Astrocyte (in vitro differentiated cells and primary cell): ENCODE results near the gene SYTL4. TPM values are rescaled to one million over a fixed set of nuclear protein-coding genes. Genes with fewer than 3 reads are reported as not detected.
A peak's percentile ranks its signal among the peaks of the same experiment; 100 is the strongest.

ENCODE experiments used
- DNase-seq: peaks from one replicate; pipeline ENCODE4 v3.0.0-alpha.2; 2010; ENCODE audit warnings: low read depth
- FAIRE-seq: peaks from 2 replicates; lab custom pipeline; 2011; peaks lifted over from hg19 to GRCh38; lab: Jason Lieb, UNC
- H2AFZ ChIP-seq: 2 replicates; pipeline ENCODE4 v1.6.0; 2012; ENCODE audit warnings: low read depth, low read length, inconsistent platforms
- H3K27ac ChIP-seq: 2 replicates; pipeline ENCODE4 v1.5.1; 2011; ENCODE audit warnings: low read depth, low read length, inconsistent platforms
- H3K27me3 ChIP-seq: 2 replicates; pipeline ENCODE4 v1.6.0; 2011; ENCODE audit warnings: low read length, inconsistent platforms; ENCODE audit not compliant: insufficient read depth
- H3K36me3 ChIP-seq: 2 replicates; pipeline ENCODE4 v1.5.1; 2011; ENCODE audit warnings: low read length, inconsistent platforms; ENCODE audit not compliant: insufficient read depth
- H3K4me1 ChIP-seq: 2 replicates; pipeline ENCODE4 v1.5.1; 2011; ENCODE audit warnings: low read length, inconsistent platforms; ENCODE audit not compliant: insufficient read depth
- H3K4me2 ChIP-seq: 2 replicates; pipeline ENCODE4 v1.6.0; 2012; ENCODE audit warnings: low read length, inconsistent platforms
- H3K4me3 ChIP-seq: 2 replicates; pipeline ENCODE4 v1.5.1; 2011; ENCODE audit warnings: low read depth, mild to moderate bottlenecking, low read length, inconsistent platforms; ENCODE audit not compliant: insufficient read depth
- H3K79me2 ChIP-seq: 2 replicates; pipeline ENCODE4 v1.6.0; 2012; ENCODE audit warnings: mild to moderate bottlenecking, low read length, inconsistent platforms; ENCODE audit not compliant: insufficient read depth
- H3K9ac ChIP-seq: 2 replicates; pipeline ENCODE4 v1.6.0; 2012; ENCODE audit warnings: mild to moderate bottlenecking, low read length, inconsistent platforms
- H3K9me3 ChIP-seq: 2 replicates; pipeline ENCODE4 v1.5.1; 2012; ENCODE audit warnings: low read depth, mild to moderate bottlenecking, low read length, inconsistent platforms; ENCODE audit not compliant: insufficient read depth
- H4K20me1 ChIP-seq: 2 replicates; pipeline ENCODE4 v1.6.0; 2012; ENCODE audit warnings: low read length, inconsistent platforms; ENCODE audit not compliant: insufficient read depth
- H3K27ac Mint-ChIP-seq: one replicate; pipeline ENCODE4 v1.8.0; 2021; ENCODE audit warnings: mild to moderate bottlenecking, mixed read lengths; ENCODE audit not compliant: unreplicated experiment
- H3K27me3 Mint-ChIP-seq: one replicate; pipeline ENCODE4 v1.8.0; 2021; ENCODE audit warnings: low read depth, mixed read lengths; ENCODE audit not compliant: unreplicated experiment
- H3K36me3 Mint-ChIP-seq: one replicate; pipeline ENCODE4 v1.8.0; 2021; ENCODE audit warnings: low read depth, mixed read lengths; ENCODE audit not compliant: unreplicated experiment
- H3K4me1 Mint-ChIP-seq: one replicate; pipeline ENCODE4 v1.8.0; 2021; ENCODE audit warnings: low read depth, mixed read lengths; ENCODE audit not compliant: unreplicated experiment
- H3K4me3 Mint-ChIP-seq: one replicate; pipeline ENCODE4 v1.8.0; 2021; ENCODE audit warnings: mild to moderate bottlenecking, moderate library complexity, mixed read lengths; ENCODE audit not compliant: unreplicated experiment
- H3K9me3 Mint-ChIP-seq: one replicate; pipeline ENCODE4 v1.8.0; 2021; ENCODE audit warnings: mild to moderate bottlenecking, mixed read lengths; ENCODE audit not compliant: unreplicated experiment
- CTCF ChIP-seq: IDR thresholded peaks from 2 replicates; pipeline ENCODE4 v1.5.1; 2011; ENCODE audit warnings: low read depth, mild to moderate bottlenecking, inconsistent platforms, low read length, moderate library complexity; ENCODE audit not compliant: insufficient read depth
- EZH2 ChIP-seq: IDR thresholded peaks from 2 replicates; pipeline ENCODE4 v1.6.1; 2012; ENCODE audit warnings: mild to moderate bottlenecking, low read length, inconsistent platforms; ENCODE audit not compliant: insufficient read depth
- total RNA-seq: library from RNA; stranded (reverse); gene quantifications from 2 replicates; pipeline ENCODE4 v1.2.1, GENCODE V29; 2021

Gene SYTL4
- total RNA-seq, 1 donor from 2014 or later: 3.3 TPM

DNA sequence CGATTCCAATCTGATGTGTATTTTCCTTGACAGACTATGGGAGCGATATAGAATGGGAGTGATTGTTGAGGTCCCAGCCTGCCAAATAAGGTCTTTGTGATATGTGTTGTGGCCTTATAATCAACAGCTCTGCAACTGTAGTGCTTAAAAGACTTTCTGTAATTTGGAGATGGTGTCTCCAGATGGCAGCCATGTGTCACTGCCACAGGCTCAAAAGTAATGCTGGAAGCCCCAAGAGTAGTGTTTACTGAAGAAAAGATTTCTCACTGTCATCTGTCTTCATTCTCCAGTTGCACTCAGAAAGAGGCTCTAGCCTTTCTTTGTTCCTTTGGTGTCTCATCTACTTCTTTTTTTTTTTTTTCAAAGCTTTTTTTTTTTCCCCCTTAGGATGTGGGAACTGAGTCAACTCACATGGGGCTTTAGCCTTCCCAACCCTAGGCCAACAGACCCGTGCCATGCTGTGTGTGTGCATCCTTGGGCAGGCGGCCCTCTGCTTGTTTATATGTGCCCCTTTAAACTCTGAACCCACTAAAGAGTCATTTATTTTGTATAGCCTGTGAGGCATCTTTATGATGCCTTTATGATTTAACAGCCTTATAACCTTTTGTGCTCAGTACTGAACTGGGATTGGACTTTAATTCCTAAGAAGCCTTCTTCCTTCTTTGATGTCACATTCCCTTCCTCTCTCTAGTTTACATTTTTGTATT lies 72.3 kb downstream of the SYTL4 start:
- Histone ChIP-seq H4K20me1 (no peaks in the 10 kb centered on the region), H3K4me1 (no peaks in the 10 kb centered on the region), H3K27ac (no peak overlapping the region), H3K27me3 (no peaks in the 10 kb centered on the region), H2AFZ (no peak overlapping the region), H3K9me3 (no peaks in the 10 kb centered on the region), H3K79me2 (no peaks in the 10 kb centered on the region), H3K4me3 (no peak overlapping the region), H3K36me3 (no peaks in the 10 kb centered on the region), H3K4me2 (no peak overlapping the region), H3K9ac (no peak overlapping the region)
- DNase-seq (no peak), FAIRE-seq (peak; percentile 97)
- Mint-ChIP-seq H3K27ac (no peak overlapping the region), H3K27me3 (no peaks in the 10 kb centered on the region), H3K9me3 (no peaks in the 10 kb centered on the region), H3K4me1 (peaks cover 8% of the 10 kb centered on the region), H3K4me3 (no peak overlapping the region), H3K36me3 (no peaks in the 10 kb centered on the region)
- TF ChIP-seq CTCF: no peak

DNA sequence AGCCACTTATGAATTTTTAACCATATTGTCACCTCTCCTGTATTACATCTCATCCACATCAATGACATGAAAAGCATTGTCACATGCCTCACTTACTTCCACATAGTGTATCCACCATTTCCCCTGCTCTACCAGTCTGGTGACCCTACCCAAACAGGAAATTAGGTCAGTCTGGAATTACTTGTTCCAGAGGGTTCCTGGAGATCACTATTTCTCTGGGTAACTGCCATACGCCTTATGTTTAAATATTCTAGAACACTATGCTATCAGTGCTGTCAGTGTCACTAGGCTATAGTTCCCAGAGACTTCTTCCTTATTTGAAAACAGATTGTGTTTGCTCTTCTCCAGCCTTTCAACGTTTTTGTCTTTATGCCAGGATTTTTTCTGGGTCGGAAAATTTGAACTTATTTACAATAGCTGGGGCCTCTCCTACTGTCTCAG lies 73.0 kb downstream of the SYTL4 start:
- Histone ChIP-seq H3K27me3 (no peaks in the 10 kb centered on the region), H3K36me3 (no peaks in the 10 kb centered on the region), H3K27ac (no peak overlapping the region), H3K4me3 (no peak overlapping the region), H4K20me1 (no peaks in the 10 kb centered on the region), H3K4me2 (peak overlapping the region; percentile 15), H3K9me3 (no peaks in the 10 kb centered on the region), H2AFZ (no peak overlapping the region), H3K79me2 (no peaks in the 10 kb centered on the region), H3K9ac (no peak overlapping the region), H3K4me1 (no peaks in the 10 kb centered on the region)
- FAIRE-seq (peak; percentile 26), DNase-seq (no peak)
- Mint-ChIP-seq H3K4me1 (peaks cover 8% of the 10 kb centered on the region), H3K27me3 (no peaks in the 10 kb centered on the region), H3K27ac (no peak overlapping the region), H3K4me3 (no peak overlapping the region), H3K9me3 (no peaks in the 10 kb centered on the region), H3K36me3 (no peaks in the 10 kb centered on the region)
- TF ChIP-seq CTCF (no peak), EZH2 (no peak)

GRCh38 chrX:100654261-100654660 lies 77.7 kb downstream of the SYTL4 start:
- Mint-ChIP-seq H3K4me3 (no peak overlapping the region), H3K27ac (no peak overlapping the region), H3K9me3 (no peaks in the 10 kb centered on the region), H3K4me1 (peaks cover 18% of the 10 kb centered on the region), H3K36me3 (peaks cover 4% of the 10 kb centered on the region), H3K27me3 (no peaks in the 10 kb centered on the region)
- no peaks in the 10 kb centered on the region for H4K20me1 ChIP-seq
- no peaks in the 10 kb centered on the region for H3K79me2 ChIP-seq
- no peak overlapping the region for H3K4me2 ChIP-seq
- no peak for TF ChIP-seq EZH2
- TF ChIP-seq CTCF: no peak
- FAIRE-seq (peak; percentile 83), DNase-seq (no peak)
- H3K4me3 ChIP-seq: no peak overlapping the region
- H3K4me1 ChIP-seq: peaks cover 14% of the 10 kb centered on the region
- H3K9me3 ChIP-seq: no peaks in the 10 kb centered on the region
- no peak overlapping the region for H3K9ac ChIP-seq
- no peak overlapping the region for H3K27ac ChIP-seq
- H3K36me3 ChIP-seq: no peaks in the 10 kb centered on the region
- H3K27me3 ChIP-seq: no peaks in the 10 kb centered on the region
- H2AFZ ChIP-seq: no peak overlapping the region
